ENCODE data around the gene NRCAM.

NRCAM gene

DNA sequence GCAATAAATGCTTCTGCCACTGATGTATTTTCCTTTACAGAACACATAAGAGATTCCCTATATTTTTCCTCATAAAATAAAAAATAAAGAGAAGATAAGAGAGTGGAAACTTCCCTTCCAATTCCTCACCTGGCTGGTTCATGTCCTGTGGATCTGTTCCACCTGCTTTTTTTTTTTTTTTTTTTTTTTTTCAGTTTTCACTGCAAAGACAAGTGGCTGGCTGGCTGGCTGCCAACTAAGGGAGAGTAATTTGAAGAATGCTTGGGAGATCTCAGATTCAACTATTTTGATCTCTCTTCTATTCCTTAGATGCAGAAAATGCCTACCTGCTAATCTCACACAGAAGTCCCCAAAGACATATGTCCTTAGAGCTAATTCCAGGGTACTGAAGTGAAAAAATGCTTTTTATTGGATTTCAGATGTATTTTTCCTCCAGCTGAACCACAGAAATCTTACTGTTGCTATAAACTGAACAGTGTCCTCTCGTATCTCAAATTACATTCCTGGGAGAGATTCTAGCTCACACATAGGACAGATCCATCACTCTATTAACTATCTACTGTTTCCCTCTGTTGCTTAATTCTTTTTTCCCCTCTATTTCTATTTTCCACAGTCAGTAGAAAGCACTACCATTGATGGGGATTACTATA lies 120.8 kb downstream of the NRCAM start:
- DNase-seq, result no peak

DNA sequence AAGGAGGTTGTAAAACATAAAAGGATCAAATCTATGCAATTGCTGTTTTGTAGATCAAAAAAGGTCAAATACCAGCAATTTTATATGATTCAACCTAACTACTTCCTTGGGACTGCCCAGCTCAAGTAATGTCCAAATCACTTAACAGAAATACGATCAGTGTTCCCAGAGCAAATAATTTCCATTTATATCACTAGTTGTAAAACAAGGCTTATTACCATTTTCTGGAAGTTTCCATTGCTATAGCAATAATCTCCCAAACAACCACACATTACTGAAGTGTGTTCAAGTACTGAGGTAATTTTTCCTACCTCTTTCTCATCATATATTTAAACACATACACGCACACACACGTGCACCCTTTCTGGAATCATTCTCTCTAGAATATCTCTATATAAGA lies 123.3 kb downstream of the NRCAM start:
- no peak for DNase-seq

DNA sequence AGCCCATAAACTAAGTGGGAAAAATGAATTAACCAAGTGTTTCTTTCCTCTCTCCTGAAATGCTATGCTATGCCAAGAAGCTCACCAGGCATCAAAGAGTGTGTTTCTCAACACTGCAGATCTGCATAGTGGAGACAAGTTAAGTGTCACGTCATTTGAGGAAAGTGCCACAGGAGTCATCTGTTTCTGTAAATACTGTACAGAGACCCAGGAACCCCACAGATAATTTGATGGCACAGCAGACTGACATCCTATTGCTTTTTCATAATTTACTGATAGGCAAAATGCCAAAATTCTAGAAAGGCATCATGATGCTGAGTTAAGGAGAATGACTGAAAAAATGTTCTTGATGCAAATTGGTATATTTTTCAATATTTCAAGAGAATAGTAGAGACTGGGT lies 124.3 kb downstream of the NRCAM start:
- DNase-seq, result no peak

DNA sequence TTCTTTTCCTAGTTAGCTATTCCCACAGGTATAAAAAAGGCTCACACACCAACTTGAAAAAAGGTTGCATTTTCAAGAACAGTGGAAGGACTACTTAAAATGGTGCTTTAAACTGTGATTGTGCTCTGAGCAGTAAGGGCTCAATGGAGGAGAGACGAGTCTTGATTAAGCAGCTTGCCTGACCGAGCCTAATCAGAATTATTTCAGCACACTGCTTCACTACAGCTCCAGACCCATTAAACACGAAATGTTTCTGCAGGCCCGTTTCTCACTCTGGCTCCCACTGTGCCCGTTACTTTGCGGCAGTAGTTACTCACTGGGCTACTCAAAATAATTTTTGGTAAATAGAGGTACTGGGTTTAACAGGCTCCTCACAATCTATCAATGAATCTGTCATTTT lies 126.0 kb downstream of the NRCAM start:
- no peak for DNase-seq

DNA sequence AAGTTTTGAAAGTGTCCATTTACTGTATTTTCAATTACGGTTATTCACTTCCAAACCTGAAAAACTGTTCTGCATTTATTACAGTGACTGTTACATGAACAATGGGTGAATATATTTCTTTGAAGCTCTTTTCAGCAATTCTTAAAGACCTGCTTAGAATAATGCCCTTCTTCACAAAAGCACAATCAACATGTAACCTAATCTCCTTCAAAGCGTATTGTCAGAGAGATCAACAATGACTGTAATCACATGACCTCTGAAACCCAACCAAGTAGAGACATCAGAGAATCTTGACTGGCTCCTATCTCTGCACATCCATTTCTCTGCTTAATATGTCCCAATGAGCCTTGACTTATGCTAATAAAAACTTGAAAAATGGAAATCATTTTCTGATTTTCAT lies 126.7 kb downstream of the NRCAM start:
- DNase-seq, result no peak

DNA sequence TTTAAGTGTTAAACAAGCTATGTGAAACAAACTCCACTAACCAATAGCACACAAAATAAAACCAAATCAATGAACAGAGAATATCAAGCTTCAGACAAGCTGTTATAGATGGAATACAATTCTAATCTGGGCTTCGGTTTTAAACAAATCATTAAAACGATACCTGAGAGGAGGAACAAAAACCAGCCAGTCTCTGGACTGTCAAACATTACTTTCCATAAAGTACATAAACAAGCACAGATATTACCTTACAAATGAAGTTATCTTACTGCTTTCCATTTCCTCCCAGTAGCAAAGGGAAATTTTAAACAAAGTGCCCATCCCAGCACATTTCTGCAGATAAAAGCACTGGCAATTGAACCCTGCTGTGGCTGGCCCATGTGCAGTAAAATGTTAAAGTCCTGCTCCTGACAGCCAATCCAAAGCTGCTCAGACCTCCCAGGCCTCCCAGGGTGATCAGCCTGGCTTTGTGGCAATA lies 128.0 kb downstream of the NRCAM start:
- no peak for DNase-seq

DNA sequence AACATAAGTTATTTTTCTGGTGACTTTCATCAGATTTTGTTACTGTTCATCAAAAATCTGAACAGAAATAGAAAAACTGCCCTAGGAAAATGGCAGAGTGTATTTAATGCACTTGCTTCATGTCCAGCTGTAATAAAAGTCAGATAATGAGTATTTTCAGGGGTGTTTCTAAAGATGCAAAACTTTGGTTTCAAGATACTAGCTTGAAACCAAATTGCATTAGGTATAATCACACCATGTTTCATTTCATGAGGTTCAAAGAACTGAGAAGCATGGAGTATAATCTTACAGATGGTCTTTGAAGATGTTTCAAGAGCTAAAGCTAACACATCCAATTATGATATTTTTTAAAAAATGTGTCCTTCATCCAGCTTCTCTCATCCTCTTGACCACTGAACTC lies 128.9 kb downstream of the NRCAM start:
- DNase-seq, result no peak

DNA sequence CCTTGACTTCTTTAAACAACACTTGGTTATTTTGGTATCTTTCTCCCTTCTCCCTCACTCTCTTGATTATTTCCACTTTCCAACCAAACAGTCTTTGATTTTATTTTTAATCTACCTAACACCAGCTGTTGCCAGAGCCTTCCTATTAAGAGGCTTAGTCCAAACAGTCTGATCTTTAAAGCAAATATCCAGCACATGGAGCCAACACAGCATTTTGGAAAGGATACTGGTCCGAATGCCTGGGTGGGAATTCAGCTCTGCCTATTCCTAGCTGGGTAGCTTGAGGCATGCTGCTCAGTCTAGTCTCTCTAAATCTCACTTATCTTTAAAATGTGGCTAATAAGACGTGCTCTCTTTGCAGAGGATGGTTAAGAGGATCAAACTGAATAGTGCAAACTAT lies 129.3 kb downstream of the NRCAM start:
- DNase-seq, result no peak

DNA sequence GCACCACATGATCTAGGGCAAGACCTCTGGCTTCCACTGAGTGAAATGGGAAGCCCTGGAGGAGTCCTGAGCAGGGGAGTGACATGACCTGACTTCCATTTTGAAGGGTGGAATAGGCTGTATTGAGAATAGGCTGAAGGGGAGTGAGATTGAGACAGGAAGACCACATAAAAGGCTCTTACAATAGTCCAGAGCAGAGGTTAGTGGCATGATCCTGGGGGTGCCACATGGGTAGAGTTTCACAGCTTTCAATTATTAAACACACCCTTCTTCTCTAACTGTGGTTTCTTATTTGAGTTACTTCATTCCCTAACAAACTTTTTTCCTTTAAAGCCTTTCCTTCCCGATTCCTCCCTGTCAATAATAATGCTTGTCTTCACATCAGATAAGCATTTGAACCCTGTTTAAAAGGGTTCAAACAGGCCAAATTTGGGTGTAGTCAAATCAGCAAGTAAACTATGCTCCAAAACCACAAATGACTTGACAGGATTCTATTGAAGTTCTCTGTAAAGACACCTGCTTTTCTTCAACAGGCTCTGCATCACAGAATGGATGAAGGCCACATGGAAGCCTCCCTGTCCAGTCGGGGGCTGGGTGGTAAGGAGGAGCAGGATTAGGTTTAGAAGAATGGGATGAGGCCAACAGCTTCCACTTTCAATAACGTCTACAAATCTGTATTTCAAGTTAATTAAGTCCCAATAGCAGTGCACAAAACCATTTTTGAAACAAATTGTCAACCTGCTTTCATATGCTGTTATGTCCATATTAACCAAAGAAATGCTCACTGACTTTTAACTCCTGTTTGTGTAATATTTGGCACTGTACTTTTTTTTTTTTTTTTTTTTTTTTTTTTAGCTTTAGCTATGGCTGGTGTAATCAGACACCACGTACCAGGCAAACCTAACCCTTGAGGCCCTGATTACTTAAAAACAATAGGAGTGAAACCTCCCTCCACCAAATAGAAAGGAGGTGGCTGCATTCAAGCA lies 131.9 kb downstream of the NRCAM start:
- no peak for DNase-seq

DNA sequence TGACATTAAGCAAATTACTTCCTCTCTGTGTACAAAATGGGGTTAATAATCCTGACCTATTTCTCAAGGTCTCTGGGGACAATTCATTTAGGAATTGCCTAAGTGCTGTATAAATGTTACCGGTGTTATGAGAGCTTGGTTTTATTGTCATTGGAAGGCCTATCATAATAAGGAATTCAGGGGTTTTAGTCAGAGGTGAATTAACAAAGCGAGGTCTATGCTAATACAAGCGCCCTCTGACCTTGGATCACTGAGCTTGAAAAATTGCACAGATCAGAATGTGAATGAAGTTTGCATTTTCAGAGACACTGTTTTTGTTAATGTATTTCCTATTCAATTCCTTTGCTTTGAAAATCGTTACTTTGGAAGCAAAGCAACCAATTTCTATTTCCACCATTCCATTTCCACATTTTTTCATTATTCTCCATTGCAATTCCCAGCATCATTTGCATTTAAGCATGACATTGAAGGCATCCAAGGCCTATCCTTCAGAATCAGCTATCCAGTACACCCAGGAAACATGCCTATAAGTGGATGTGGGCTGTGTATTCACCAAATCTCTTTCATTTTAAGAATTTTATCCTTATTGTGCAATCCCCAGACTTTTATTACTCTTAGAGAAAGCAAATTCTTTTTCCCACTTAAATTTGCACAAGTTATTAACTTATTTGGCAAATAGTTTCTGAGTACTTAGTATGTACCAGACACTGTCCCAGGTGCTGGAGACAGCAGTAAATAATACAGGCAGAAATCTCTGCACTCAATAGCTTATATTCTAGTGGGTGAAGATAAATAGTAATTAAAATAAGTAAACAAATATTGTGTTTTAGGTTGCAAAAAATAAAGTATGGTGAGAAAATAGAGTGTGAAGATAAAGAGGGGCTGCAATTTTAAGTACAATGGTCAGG lies 133.1 kb downstream of the NRCAM start:
- DNase-seq, result no peak

DNA sequence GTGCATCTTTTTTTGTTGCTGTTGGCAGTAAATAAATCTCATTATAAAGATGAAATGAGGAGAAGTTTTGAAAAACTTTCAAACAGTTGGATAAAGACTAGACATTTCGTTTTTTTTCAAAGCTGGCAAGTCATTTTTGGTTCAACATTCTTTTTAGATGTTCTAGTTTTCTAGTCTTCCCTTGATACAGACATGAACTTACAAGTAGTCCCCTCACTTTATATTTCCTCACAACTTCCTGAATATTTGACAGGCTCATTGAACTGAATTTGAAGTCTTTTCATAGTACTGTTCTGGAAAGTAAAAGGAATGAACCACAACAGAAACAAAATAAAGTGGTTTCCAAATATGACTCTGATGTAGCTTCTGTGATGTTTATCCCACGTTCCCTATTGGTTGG lies 134.2 kb downstream of the NRCAM start:
- DNase-seq, result no peak

DNA sequence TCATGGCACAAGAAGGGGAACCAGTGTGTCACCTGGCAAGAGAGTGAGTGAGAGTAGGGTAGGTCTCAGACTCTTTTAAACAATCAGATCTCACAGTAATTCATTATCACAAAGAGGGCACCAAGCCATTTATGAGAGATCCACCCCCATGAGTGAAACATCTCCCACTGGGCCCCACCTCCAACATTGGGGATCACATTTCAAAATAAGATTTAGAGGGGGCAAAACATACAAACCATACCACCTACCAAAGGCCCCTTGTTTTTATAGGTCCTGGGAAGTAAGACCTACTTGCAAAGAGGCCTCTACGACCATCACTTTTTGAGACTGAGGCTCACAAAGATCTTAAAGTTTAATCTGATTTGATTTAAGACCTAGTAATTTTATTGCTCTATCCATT lies 134.9 kb downstream of the NRCAM start:
- no peak for DNase-seq

DNA sequence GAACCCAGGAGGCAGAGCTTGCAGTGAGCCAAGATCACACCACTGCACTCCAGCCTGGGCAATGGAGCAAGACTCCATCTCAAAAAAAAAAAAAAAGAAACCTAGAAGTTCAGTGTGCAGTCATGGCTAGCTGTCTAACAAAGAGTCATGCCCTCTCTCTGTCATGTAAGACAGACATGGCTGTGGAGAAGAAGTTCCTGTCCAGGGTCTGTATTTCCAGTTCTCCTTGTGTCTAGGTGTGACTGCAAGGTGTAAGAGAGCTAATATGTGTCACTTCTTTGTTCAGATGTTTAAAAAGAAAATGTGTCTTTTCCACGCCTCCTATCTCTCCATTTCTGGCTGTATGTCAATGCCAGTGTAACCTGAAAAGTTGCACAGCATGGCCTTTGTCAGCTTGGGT lies 139.5 kb downstream of the NRCAM start:
- no peak for DNase-seq

DNA sequence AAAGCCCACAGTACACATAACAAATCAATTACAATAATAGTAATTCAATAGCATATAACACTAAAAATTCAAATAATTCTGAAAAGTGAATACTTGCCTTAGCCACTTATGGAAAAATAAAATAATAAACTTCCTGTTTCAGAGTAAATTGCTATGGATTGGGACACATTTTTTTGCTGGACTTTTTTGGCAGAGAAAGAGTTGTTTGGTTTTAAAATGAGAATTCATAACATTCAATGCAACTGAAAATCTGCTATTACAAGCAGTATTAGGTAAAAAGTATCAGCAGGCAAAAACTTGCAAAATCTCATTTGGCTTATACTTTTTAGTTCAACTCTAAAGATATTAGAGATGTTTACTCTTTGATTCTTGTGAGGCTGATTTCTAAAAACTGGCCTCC lies 141.7 kb downstream of the NRCAM start:
- no peak for DNase-seq

DNA sequence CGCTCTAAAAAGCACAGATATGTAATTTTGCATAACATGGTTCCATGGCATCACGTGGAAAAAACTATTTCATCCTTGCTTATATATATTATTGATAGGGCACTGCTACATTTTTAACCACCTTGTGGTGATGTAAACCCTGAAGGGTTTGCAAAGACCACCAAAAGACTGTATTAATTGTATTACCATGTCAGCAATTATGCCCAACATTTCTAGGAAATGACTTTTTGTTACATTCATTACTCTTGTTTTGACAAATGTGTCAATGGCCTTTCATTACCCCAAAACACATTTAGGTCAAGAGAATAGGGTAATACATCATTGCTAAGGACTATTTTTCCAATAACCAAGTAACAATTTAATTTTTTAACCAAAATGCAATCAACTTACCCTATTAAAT lies 142.2 kb downstream of the NRCAM start:
- DNase-seq, result no peak

DNA sequence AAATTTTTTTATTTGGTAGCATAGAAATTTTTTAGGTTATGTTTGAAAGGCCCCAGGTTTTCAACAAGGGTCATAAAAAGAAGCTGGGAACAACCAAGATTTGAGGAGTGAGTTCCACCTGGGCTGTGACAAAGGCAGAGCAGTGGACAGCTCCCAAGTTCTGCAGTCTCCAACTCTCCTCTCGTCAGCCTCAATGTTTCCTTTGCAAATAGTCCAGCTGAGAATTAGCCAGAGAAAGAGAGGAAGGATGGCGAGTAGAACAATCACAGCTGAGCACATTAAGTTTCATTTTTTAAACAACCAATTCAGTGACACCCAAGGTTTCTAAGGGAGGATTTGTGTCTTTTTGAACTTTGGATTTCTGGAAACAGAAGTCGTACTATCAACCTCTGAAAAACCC lies 143.2 kb downstream of the NRCAM start:
- DNase-seq, result no peak

DNA sequence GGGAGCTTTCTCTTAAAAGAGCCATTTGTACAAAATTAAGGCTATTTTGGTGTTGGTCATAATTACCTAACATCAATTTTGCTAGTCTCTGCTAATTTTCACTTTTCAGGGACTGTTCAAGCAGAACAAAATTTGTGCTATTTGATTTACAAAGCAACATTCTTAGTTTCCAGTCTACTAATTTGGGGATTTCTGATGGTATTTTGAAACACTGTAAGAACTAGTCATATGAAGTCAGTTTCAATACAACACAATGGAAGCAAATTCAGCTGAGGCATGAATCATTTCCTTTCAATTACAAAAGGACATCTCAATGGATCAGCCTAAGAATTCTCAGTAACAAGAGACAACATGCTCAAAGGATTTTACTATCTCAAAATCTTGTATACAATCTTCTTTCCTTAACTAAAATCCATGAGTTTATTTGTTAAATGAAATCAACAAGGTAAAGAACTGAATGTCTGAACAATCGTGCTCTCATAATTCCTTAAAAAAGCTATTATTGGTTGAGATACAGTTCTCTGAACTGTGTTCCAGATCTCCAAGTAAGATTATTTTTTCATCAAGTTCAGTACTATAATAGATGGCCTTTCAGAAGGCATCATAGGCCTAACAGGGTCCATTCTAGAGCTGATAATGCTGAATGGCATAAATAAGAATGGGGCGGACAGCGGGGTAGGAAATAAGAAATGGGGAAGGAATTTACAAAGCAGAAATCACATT lies 144.6 kb downstream of the NRCAM start:
- no peak for DNase-seq

DNA sequence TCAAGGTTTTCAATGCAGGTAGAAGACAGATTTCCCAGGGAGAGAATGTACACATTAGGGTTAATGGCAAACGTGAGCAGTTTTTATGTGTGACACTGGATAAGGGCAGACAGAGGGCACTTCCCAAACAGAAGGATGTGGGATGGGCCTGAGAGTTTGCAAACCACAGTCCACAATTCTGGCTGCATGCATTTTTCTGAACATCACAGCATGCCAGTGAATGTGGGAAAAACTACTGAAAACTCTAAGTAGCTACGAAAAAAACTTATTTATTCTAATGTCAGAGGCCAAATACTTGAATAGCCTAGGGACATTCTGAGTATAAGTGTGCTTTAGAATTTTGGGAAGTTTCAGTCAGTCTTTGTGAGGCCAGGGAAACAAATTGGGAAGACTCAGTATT lies 145.9 kb downstream of the NRCAM start:
- no peak for DNase-seq

DNA sequence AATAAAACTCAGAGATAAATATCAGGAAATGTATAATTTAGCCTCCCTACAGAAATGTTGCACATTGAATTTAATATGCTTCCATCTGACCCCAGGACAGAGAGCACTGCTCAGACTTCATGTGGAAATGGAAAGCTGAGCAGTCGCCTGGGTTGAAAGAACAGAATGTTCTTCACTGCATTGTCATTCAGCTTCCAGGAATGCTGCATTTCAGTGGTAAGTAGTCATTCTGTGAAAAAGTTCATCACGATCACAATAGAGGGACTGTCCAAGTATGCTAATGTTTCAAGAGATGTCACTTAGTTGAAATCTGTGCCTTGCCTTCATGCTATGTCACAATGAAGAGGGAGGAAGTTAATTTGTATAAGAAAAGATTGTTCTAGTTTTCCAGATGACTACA lies 147.3 kb downstream of the NRCAM start:
- DNase-seq, result no peak

DNA sequence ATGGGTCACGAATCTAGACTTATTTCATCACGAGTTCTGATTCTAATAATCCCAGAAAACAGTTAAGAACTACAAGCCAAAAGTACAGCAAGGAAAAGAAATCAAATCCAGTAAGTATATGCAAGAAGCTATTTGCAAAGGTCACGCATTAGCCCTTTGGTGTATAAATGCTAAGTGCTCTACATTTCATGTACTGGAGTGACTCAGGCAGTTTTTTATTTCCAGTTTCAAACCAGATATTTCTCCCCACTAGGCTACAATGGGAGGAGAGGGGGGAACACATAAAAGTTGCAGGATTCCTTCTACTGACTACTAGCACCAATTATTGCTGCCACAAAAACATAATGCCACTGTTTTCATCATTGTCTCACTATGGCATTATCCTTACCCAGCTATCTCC lies 148.0 kb downstream of the NRCAM start:
- DNase-seq, result no peak

DNA sequence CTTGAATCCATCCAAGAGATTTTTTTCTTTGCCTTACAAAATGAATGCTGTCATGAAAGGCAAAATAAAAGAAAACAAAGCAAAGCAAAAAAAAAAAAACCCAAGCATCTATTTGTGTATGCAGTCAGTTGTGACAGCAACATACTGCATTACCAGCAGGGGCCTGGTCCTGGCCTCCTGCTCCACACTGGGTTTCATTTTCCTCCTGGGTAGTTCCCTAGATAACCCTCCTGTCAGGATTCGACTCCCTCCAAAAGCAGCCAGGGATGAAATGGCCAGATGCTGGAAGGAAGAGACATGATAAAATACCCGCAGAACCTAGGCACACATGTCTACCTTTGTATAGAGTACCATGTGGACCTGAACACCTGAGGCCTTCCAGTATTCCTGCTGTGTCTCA lies 148.6 kb downstream of the NRCAM start:
- no peak for DNase-seq

DNA sequence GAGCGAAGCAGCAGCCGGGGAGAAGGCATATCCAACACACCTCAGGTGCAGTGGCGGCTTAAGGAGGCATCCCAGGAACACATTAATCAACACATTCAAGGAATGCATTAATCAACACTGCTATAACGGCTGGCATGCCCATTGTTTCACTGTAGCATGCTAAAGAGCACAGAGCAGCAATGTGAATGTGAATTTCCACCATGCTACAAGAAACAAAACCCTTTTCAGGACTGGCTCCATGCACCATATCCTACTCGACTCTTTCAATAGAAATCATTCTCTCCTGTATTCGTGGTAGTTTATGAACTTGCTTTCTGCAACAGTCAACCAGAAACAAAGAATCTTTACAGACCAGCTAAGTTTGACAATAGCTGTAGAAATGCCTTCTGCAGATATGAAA lies 149.0 kb downstream of the NRCAM start:
- DNase-seq, result no peak

DNA sequence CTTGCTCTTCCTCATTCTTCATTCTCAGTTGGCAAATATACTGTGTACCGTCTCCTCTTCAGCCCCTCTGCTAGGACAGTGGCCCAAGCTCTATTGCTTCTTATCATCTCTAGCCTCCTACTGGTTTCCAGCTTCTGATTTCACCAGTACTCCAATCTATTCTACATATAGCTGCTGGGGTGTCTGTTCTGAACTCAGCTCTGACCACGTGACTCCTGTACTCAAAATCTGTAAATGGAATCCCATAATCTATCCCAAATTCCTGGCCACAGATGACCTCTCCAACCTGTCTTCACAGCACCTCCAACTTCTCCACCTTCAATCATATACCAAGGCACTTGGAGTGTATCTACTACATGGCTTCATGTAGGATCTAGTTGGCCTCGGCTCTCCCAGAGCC lies 152.9 kb downstream of the NRCAM start:
- no peak for DNase-seq

Measured in activated naive CD4-positive, alpha-beta T cell treated with Interleukin-2 at 50 U/mL for 16 hours (primary cell).